ENCODE data around the gene COL12A1.

- TF ChIP-seq CTCF (IDR thresholded peaks at IDR 0.05) (no peak), POLR2A (IDR thresholded peaks at IDR 0.05) (no peak)
Observed at GRCh38 chr6:75220357-75220756, 14.5 kb upstream of the COL12A1 start.
